GM18519 (cell line): Measurements from ENCODE around the gene MR1.
A peak's percentile ranks its signal among the peaks of the same experiment; 100 is the strongest.

Experiments
- ATAC-seq: cut with Tn5 transposase; IDR thresholded peaks from one replicate; pipeline ENCODE4 v1.9.1; 2021; ENCODE audit warnings: mild to moderate bottlenecking, moderate library complexity; ENCODE audit not compliant: unreplicated experiment, low FRiP score

MR1 gene

DNA sequence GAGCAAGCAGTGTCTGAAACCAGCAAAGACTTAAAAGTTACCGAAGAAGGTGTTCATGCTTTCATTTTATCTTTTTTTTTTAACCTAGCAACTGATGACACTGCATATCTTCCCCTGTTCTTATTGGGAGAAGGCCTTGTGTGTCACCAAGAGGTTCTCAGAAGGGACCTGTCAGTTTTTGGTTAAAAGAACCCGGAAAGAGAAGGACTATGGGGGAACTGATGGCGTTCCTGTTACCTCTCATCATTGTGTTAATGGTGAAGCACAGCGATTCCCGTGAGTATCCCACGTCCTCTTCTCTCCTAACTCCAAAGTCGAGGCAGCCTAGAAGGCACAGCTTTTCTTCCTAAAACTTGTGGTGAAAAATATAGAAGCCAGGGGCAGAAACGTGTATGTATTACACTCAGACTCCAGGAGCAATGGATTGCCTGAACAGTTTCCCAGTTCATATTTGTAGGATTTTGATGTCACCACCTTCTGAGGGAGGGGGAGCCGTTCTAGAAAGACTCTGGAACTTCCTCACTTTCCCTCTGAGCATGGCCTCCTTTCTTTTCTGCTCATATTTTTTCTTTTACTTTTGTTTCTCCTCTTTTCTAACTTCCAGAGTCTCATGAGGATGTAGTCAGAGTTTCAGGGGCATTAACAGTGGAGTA lies at the start of gene MR1:
Gene MR1 (plus strand): TSS at position 185 of the 653 bp plus-strand sequence. CDS start 25 bp downstream, at position 210.
- peak; percentile 95 for ATAC-seq

DNA sequence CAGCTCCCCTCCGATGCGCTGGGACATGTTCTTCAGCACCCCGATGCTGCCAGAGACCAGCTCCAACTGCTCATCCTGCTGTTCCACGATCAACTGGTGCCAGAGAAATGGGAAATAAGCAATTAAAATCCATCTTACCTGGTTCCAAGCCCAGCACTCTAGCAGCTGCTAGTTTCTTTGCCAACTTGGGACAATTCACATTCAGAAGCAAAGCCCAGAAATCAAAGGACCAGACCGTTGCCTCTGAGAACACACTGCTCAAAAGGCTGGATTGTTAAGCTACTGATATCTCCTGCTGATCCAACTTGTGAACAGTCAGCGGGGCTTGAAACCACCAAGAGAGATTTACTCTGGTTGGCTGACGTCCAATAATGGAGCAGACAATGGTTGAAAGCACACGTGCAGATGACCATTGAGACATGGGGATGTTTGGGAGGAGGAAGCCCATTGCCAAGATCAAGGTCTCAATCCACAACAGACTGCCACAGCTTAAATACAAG lies 45.5 kb upstream of the MR1 start:
- no peak for ATAC-seq

DNA sequence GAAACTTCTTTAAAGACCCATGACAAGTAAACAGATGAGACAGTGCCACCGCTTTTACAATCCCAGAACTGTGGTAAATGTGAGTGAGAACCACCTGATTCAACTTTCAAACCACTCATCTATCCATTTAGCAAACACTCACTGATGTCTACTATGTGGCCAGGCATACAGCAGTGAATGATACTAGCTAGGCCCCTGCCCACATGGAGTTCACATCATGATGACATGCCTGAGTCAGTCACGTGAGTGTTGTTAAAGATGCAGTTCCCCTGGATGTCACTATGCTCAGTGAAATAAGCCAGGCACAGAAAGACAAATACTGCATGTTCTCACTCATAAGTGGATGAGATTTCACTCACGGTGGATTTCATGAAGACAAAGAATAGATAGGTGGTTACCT lies 39.5 kb upstream of the MR1 start:
- no peak for ATAC-seq

DNA sequence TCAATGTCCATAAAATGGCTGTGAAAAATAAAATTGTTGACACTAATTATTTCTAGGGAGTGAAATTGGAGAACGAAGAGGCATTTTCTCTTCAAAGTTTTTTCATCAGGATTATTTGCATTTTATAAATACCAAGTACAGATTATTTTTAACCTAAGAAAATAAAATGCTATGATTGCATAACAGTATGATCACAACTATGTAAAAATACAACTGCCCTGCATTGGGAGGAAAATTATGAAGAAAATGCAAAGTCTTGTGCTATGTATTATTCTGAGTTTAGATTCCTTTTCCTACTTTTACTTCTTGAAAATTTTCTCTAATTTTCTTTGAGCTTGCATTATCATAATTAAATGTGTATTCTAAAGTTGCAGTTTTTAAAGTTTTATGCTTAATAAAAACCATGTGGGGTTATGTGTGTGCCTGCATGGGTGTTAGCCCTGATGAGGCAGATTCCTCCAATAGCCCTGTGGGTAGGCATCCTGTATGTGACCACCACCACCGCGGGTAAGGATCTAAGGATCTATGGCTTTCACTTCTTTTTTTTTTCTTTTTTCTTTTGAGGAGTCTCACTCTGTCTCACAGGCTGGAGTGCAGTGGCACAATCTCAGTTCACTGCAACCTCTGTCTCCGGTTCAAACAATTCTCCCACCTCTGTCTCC lies 35.8 kb upstream of the MR1 start:
- no peak for ATAC-seq

DNA sequence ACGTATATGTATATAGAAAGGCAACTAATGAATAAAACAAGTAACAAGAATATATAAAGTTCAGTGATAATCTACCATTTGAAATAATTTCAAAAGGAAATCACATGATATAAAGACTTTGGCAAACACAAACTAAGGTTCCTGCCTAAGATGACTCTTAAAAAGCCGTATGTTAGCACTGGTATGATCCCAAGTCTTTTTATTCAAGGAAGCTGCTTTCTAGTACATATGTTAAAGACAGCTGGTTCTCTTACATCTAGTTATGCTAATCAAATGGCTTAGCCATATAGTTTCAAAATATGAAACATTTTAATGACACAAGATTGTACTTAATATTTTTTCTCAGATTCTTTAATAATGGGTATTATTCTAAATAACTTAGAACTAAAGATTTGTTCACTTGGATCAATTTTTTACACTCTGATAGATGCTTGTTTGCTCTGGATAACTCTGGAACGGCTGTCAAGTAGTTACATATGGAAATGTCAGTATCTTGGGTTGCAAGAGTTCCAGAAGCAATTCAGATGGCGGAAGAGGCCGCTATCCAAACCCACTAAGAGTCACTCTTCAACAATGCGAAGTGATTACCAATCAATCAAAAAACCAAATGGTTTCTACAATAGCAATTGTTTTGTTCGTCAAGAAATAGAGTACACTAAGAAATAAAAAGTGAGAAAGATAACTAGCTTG lies 32.5 kb upstream of the MR1 start:
- no peak for ATAC-seq

- no peak for ATAC-seq
These were observed 31.1 kb upstream of the MR1 start for GRCh38 chr1:181002582-181003172.

- ATAC-seq: no peak
These were observed 23.0 kb upstream of the MR1 start for GRCh38 chr1:181010789-181011188.

- no peak for ATAC-seq
These were observed 22.2 kb upstream of the MR1 start for GRCh38 chr1:181011301-181012202.

DNA sequence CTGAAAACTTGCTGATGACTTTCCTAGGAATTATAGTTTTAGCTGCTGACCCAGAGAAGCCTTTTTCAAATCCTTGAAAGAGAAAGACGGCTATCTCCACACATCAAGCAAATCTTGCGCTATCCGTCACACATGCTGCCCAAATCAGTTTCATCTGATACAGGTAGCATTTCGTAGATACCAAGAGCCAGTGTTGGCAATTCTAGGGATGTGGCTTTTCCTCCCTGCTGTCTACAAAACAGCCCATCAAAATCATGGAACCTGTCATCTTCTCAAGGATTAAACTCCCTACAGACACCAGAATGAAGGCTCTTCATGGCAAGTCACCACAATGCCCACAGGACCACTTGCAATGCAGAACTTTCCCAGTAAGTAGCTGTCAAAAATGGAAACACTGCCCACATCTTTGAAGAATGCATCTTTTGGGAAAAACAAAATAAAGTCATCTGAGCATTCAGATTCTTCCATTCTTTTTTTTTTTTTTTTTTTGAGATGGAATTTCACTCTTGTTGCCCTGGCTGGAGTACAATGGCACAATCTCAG lies 21.5 kb upstream of the MR1 start:
- ATAC-seq: no peak

GRCh38 chr1:181013144-181013543 lies 20.6 kb upstream of the MR1 start:
- no peak for ATAC-seq

- no peak for ATAC-seq
These were observed 19.1 kb upstream of the MR1 start for GRCh38 chr1:181014477-181015250.

DNA sequence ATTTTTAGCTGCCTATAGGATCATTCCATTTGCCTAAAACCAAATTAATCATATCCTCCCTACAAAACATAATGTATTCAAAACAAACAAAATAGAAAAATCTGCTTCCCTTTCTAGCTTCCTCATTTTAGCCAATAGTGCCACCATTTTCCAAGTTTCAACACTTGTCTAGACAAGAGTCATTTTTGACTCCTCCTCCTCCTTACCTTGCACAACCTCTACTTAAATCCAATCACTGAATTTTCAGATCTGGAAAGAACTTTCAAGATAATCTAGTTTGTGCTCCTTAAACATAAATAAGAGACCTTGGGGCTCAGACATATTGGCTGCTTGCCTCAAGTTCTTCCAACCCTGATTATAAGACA lies 18.6 kb upstream of the MR1 start:
- no peak for ATAC-seq

DNA sequence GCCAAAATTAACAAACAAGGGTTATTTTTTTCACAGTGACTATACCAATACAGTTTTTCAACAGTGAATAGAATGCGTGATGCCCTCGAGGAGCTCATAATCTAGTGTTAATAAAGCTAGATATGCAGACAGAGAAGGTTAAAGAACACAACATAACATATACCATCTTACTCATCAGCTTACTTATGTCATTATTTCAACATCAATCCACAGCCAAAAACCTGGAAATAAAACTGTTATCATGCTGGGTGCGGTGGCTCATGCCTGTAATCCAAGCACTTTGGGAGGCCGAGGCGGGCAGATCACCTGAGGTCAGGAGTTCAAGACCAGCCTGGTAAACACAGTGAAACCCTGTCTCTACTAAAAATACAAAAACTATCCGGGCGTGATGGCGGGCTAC lies 17.2 kb upstream of the MR1 start:
- no peak for ATAC-seq

DNA sequence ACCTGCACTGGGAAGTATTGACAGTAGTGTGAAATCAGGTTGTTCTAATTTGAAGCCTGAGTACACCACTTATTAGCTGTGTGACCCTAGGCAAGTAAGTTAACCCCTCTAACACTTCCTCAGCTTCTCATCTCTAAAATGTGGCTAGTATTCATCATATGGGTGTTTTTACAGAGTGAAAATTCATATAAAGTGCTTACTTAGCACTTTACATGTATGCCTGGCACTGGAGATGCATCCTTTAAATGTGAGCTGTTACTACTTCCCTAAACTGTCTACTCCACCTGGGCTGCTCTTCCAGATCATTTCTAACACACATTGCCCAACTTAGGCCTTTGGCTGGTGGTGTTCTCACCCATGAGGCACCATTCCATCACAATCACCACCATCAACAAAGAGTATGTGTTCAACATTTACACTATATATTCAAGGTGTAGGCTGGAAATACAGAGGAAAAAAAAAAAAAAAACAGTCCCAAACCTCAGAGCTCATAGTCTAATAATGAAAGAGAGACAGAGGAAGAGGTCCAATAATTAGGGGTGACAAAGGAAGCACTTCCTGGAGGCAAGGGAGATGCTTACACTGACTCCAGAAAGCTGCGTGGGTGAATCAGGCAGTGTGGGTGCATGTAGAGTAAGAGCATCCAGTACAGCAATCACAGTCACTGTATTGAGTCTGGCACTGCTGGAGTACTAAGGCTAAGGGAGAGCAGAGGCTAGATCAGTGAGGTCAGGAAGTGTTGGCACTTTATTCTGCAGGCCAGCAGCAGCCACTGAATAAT lies 14.7 kb upstream of the MR1 start:
- ATAC-seq: no peak

DNA sequence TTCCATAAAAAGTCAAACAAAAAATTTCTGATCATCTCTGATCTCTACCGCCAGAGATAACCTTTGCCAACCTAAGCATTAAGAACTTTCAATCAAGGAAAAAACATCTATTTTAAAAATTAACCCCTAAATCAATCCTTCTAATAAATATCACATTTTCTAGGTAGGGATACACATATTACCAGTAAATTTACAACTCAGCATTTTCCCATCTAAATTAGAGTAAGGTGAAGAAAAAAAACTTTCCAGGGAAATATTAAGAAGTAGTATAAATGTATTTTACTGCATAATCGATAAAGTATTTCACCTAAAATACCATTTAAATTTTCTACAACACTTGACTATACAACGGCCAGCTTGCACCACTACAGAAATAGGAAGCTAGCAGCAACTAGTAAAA lies 12.6 kb upstream of the MR1 start:
- ATAC-seq: no peak

DNA sequence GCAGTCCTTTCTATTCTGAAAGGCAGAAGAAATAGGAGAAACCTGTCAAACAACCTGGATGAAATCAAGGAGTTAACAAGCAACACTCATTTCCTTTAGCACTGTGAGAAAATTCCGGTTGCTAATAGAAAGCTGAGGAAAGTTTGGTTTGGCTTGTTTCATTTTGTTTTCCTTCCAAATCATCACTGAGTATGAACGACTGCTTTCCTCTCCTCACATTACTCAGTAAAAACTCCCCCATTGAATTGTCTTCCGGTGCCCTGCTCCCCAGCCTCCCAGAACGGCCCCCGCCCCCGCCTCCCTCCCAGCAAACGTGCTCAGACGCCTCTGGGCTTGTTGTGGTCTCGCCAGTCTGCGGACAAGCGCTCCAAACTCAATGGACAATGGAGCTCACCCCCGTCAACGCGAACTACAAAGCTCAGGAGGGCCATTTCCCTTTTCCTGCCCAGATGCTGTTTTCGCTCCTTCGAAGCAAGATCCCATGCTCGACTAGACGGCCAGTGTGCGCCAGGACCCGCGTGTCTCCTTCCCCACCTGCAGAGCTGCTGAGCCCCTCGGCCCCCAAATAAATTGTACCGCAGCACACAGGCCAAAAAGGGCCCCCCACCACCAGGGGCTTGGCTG lies 11.9 kb upstream of the MR1 start:
- no peak for ATAC-seq

DNA sequence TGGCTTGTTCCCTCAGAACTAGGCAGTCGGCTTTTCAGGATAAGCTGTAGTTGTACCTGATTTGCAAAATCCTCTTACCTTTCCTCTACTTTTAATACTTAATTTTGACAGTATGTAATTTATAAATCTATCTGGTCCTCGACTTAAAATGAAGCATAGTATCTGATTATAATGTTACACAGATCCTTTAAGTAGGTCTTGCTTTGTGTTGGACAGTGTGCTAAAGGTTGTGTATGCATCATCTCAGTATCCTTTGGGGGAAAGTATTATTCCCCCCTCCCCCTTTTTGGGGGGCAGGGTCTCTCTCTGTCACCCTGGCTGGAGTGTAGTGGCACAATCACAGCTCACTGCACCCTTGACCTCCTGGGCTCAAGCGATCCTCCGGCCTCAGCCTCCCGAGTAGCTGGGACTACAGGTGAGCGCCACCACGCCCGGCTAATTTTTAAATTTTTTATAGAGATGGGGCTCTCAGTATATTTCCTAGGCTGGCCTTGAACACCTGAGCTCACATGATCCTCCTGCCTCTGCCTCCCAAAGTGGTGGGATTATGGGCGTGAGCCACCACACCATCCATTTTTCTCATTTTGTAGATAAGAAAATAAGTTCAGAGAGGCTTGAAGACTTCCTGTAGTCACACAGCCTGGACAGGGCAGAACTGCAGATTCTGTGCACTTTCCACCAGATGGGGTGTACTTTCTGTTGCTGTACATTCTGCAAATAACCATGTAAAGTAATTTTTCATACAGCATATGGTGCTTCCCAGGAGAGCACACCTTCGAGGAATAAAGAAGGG lies 10.3 kb upstream of the MR1 start:
- peak; percentile 2 for ATAC-seq
